HFF-Myc (cell line): ENCODE measurements around the gene TMEM91.
"Not testable (repeated sequence)": the region's sequence is repeated elsewhere in the genome, so short reads cannot be mapped to it uniquely, and the experiment has no call there.

Experiments
- DNase-seq: peaks from one replicate; pipeline ENCODE4 v3.0.0-alpha.2; 2011; ENCODE audit warnings: low read depth; ENCODE audit errors: extremely low read depth
- H3K4me3 ChIP-seq: replicated peaks from 2 replicates; pipeline ENCODE4 v1.5.1; 2011; ENCODE audit warnings: low read depth, mild to moderate bottlenecking, control low read depth, low read length
- CTCF ChIP-seq: IDR thresholded peaks from 2 replicates; pipeline ENCODE4 v1.5.1; 2012; ENCODE audit warnings: mild to moderate bottlenecking, low read depth, low read length, control low read depth; ENCODE audit errors: missing control alignments

Gene TMEM91

GRCh38 chr19:41376998-41377365 is 649 bp downstream of the TMEM91 start:
- no peak for TF ChIP-seq CTCF
- no peak overlapping the region for H3K4me3 ChIP-seq
- DNase-seq: no peak

DNA sequence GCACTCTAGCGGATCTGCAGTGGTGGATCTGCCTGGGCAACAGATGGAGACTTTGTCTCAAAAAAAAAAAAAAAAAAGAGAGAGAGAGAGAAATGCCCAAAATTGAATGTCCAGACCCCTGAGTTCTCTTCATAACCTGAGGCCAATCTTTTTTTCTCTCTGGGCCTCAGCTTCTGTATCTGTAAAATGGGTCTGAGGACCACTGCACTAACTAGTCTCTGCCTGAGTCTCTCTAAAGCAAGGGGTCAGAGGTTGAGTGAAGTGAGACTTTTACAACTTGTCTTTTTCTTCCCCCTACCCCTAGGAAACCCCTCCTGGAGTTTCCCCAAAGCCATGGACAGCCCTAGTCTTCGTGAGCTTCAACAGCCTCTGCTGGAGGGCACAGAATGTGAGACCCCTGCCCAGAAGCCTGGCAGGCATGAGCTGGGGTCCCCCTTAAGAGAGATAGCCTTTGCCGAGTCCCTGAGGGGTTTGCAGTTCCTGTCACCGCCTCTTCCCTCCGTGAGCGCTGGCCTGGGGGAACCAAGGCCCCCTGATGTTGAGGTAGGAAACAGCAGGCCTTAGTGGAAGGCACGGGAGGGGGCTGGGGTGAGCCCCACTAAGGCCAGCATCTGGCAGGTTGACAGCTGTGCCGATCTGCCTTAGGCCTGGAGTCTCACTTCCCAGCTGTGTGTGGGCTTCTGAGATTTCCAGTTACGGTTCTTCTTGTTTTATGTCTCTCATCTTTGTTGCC is 1.8 kb downstream of the TMEM91 start:
- no peak for DNase-seq
- H3K4me3 ChIP-seq: no peak overlapping the region
- no peak for TF ChIP-seq CTCF

- DNase-seq, H3K4me3 ChIP-seq: not testable (repeated sequence)
Observed at GRCh38 chr19:41381536-41381935, 5.2 kb downstream of the TMEM91 start.

GRCh38 chr19:41384351-41384750 is 8.0 kb downstream of the TMEM91 start:
- no peak for DNase-seq
- no peak overlapping the region for H3K4me3 ChIP-seq
- no peak for TF ChIP-seq CTCF

DNA sequence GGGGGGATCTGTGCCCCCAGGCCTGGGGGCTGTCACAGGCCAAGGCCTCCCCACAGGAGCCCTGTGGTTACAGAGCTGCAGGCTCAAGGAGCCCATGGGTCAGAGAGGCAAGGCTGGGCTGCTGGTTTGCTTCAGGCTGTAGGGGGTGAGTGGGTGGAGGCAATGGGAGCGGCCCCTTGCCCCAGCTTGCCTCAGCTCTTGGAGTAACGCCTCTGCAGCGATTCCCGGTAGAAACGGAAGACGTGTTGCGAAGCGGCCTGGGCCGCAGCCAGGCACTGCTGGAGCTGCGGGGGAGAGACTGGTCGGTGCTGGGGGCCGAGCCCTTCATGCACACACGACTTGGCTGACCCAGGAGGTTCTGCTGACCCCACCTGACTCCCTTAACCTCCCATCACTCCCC is 10.1 kb downstream of the TMEM91 start:
- no peak for DNase-seq
- no peak overlapping the region for H3K4me3 ChIP-seq
- TF ChIP-seq CTCF: no peak

- H3K4me3 ChIP-seq: no peak overlapping the region
- no peak for TF ChIP-seq CTCF
- no peak for DNase-seq
Observed at GRCh38 chr19:41391618-41392017, 15.3 kb downstream of the TMEM91 start.

DNA sequence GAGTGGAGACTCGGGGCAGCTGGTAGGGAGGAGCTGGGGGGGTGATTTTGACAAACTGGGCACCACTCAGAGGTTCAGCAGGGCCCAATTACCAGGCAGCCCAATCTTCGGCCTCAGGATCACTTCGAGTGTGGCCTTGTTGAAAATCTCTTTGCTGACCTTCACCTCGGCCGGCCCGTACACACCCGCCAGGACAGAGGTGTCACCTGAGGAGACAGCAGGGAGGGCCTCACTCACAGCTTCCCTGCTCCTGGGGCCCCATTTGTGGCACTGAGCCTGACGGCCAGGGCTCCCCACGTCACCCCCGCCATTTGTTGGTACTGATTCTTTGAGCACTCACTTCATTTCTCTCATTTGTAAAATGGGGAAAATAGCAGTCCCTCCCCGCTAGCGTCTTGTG is 16.4 kb downstream of the TMEM91 start:
- no peak overlapping the region for H3K4me3 ChIP-seq
- TF ChIP-seq CTCF: no peak
- no peak for DNase-seq
